Activated CD8-positive, alpha-beta T cell treated with anti-CD3 and anti-CD28 coated beads for 36 hours (primary cell): ENCODE measurements around the gene MAPK8. TPM values are rescaled to one million over a fixed set of nuclear protein-coding genes. Genes with fewer than 3 reads are reported as not detected.
A peak's percentile ranks its signal among the peaks of the same experiment; 100 is the strongest.

Experiments used
- ATAC-seq: fragments of 200-7000 bp; cut with Tn5 transposase; one replicate; pipeline ENCODE4 v1.10.0; 2021; ENCODE audit warnings: mild to moderate bottlenecking, moderate library complexity
- CTCF ChIA-PET: fragments of 350-600 bp; sonication (Branson Sonifier 250); formaldehyde crosslinking; loops from one replicate; lab custom pipeline; 2021; ENCODE audit warnings: antibody characterized with exemption; lab: Charles Lee
- POLR2A ChIA-PET: fragments of 350-600 bp; sonication (Branson Sonifier 250); formaldehyde crosslinking; loops from one replicate; lab custom pipeline; 2021; ENCODE audit warnings: antibody characterized with exemption; lab: Charles Lee
- DNase-seq: peaks from one replicate; pipeline ENCODE4 v3.0.0-alpha.2; 2020
- H3K27ac Mint-ChIP-seq: one replicate; pipeline ENCODE4 v1.8.0; 2021; ENCODE audit warnings: mild to moderate bottlenecking, mixed read lengths
- H3K27me3 Mint-ChIP-seq: one replicate; pipeline ENCODE4 v1.8.0; 2021; ENCODE audit warnings: mixed read lengths
- H3K36me3 Mint-ChIP-seq: one replicate; pipeline ENCODE4 v1.8.0; 2021; ENCODE audit warnings: low read depth, mixed read lengths
- H3K4me1 Mint-ChIP-seq: one replicate; pipeline ENCODE4 v1.8.0; 2021; ENCODE audit warnings: low read depth, mixed read lengths
- H3K4me3 Mint-ChIP-seq: one replicate; pipeline ENCODE4 v1.8.0; 2021; ENCODE audit warnings: mild to moderate bottlenecking, moderate library complexity, mixed read lengths
- H3K9me3 Mint-ChIP-seq: one replicate; pipeline ENCODE4 v1.8.0; 2021; ENCODE audit warnings: mixed read lengths
- CTCF ChIP-seq: fragments of 200-600 bp; IDR thresholded peaks from one replicate; pipeline ENCODE4 v1.8.0; 2022; ENCODE audit warnings: antibody characterized with exemption, mild to moderate bottlenecking
- intact Hi-C: fragments of 100-400 bp; cut with micrococcal nuclease; formaldehyde crosslinking; loops from one replicate; pipeline ENCODE4 v1.10.0; 2022
- total RNA-seq, 2 experiments: library from RNA; stranded (reverse); gene quantifications; one replicate each; pipeline ENCODE4 v1.2.3, GENCODE V29; 2021

The MAPK8 gene
- total RNA-seq, 2 experiments from 2014 or later = 40.5 to 41.1 TPM

GRCh38 chr10:48363617-48364355 is 57.3 kb downstream of the MAPK8 start:
- intact Hi-C loops = loop anchor here (5.0 to 10.0 kb wide), 2 partner anchors 141 to 294 kb away; no protein-coding TSS in a partner anchor
- peaks cover 21% of the 10 kb centered on the region for H3K4me1 Mint-ChIP-seq
- CTCF ChIA-PET = interaction anchor here (0.6 to 7.6 kb wide), 25 partner anchors 10 to 293 kb away, joined by 3 to 97 read pairs (median 4); no protein-coding TSS in a partner anchor
- no peaks in the 10 kb centered on the region for H3K27me3 Mint-ChIP-seq
- POLR2A ChIA-PET = interaction anchor here (1.3 kb wide), 1 partner anchor 9 kb away, joined by 3 read pairs; no protein-coding TSS in a partner anchor
- DNase-seq (peak; percentile 41), ATAC-seq (no peak)
- TF ChIP-seq CTCF = peak; percentile 82
- H3K9me3 Mint-ChIP-seq = no peaks in the 10 kb centered on the region
- H3K4me3 Mint-ChIP-seq = no peak overlapping the region
- no peaks in the 10 kb centered on the region for H3K36me3 Mint-ChIP-seq
- no peak overlapping the region for H3K27ac Mint-ChIP-seq

DNA sequence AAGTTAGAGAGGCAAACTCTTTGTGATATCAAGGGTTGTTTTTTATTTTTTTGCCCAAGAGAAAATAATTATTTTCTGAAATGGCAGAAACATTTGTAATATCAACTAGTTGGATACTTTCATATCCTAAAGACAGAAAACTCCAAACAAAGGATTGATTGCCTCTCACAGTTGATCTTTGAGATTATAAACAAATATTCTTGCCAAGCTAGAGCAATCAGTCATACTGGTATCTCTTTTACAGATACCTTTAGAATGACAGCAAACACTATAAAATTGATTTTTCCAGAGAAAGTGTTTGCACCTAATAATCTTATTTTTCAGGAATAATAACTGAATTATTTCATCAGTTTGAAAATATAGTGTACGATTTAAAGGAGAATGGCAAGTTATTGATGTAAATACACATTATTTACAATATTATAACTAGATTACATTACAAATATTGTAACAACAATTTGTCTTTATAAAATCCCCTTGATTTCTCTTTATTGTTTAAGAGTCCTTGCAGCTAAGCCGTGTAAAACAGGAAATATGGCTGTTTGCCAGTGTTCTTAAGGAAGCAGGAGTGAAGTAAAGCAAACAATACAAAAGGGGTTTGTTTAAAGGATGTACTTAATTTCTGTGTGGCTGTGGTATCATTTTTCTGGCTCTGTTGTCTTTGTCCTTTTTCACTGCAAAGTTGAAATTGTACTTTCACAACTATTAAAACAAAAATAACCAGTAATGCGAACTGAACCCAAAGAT is 58.4 kb downstream of the MAPK8 start:
- H3K4me1 Mint-ChIP-seq = peaks cover 16% of the 10 kb centered on the region
- no peaks in the 10 kb centered on the region for H3K27me3 Mint-ChIP-seq
- intact Hi-C loops = loop anchor here (5.0 to 10.0 kb wide), 2 partner anchors 140 to 292 kb away; no protein-coding TSS in a partner anchor
- CTCF ChIA-PET = interaction anchor here (1.1 to 7.6 kb wide), 12 partner anchors 17 to 292 kb away, joined by 3 to 97 read pairs (median 4); no protein-coding TSS in a partner anchor
- no peaks in the 10 kb centered on the region for H3K9me3 Mint-ChIP-seq
- DNase-seq (no peak), ATAC-seq (no peak)
- no peaks in the 10 kb centered on the region for H3K36me3 Mint-ChIP-seq
- POLR2A ChIA-PET = no interaction called here
- H3K27ac Mint-ChIP-seq = no peak overlapping the region
- no peak for TF ChIP-seq CTCF
- no peak overlapping the region for H3K4me3 Mint-ChIP-seq

DNA sequence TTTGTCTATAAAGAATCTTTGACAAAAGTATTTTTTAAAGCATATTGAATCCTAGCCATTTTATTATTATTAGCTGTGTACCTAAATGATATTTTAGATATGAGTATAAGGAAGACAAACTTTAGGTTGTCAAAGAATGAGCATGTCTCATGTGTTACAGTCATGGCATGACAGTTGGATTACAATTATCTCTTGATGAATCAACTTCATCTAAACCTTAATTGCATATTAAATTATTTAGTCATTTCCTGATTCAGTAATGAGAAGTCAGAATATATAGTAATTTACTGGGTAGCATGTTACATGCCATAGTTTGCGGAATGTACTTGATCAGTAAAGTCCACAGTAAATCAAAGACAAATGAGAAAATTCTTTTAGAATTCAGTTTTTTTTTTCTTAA is 59.2 kb downstream of the MAPK8 start:
- H3K4me3 Mint-ChIP-seq = no peak overlapping the region
- ATAC-seq = no peak
- H3K36me3 Mint-ChIP-seq = no peaks in the 10 kb centered on the region
- H3K27ac Mint-ChIP-seq = no peak overlapping the region
- no peaks in the 10 kb centered on the region for H3K9me3 Mint-ChIP-seq
- intact Hi-C loops = loop anchor here (10.0 kb wide), 1 partner anchor 139 kb away; no protein-coding TSS in a partner anchor
- no peak for TF ChIP-seq CTCF
- ChIA-PET CTCF (interaction anchor here (7.6 kb wide), 1 partner anchor 291 kb away, joined by 97 read pairs; no protein-coding TSS in a partner anchor), POLR2A (no interaction called here)
- H3K4me1 Mint-ChIP-seq = peaks cover 15% of the 10 kb centered on the region
- no peaks in the 10 kb centered on the region for H3K27me3 Mint-ChIP-seq
- no peak for DNase-seq

DNA sequence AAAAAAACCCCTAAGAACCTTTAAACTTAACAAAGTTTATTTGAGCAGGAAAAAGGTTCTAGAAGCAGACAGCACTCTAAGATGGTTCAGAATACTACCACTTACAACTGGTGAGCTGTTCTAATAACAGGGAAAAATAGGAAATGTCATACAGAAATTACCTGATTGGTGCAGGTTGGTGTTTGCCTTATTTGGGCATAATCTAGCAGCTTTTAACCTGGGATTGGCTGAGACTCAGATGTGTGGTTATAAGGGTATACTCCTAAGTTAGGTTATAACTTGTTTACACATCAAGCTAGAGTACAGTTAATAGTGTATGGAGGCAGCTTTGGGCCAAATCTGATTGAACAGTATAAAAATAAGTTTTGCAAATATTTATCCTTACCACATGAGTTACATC is 59.8 kb downstream of the MAPK8 start:
- CTCF ChIA-PET = interaction anchor here (0.9 to 7.6 kb wide), 2 partner anchors 15 to 291 kb away, joined by 3 to 97 read pairs; no protein-coding TSS in a partner anchor
- intact Hi-C loops = loop anchor here (10.0 kb wide), 1 partner anchor 139 kb away; no protein-coding TSS in a partner anchor
- Mint-ChIP-seq H3K4me1 (peaks cover 15% of the 10 kb centered on the region), H3K4me3 (no peak overlapping the region), H3K36me3 (no peaks in the 10 kb centered on the region), H3K9me3 (no peaks in the 10 kb centered on the region), H3K27ac (no peak overlapping the region), H3K27me3 (no peaks in the 10 kb centered on the region)
- TF ChIP-seq CTCF = no peak
- POLR2A ChIA-PET = interaction anchor here (1.1 kb wide), 1 partner anchor 54 kb away, joined by 3 read pairs; no protein-coding TSS in a partner anchor
- DNase-seq (no peak), ATAC-seq (no peak)
